Activated CD4-positive, alpha-beta T cell treated with anti-CD3 and anti-CD28 coated beads, Interleukin-2, amount 10 ng/mL, durations not matched to agents 24 days and 14 days (primary cell): Measurements from ENCODE around the gene SHROOM2. TPM values are rescaled to one million over a fixed set of nuclear protein-coding genes. Genes with fewer than 3 reads are reported as not detected.
"Not testable (repeated sequence)": the region's sequence is repeated elsewhere in the genome, so short reads cannot be mapped to it uniquely, and the experiment has no call there.

Experiments used
- DNase-seq: peaks from one replicate; pipeline ENCODE4 v3.0.0; 2022
- H3K27ac Mint-ChIP-seq: one replicate; pipeline ENCODE4 v1.8.0; 2022; ENCODE audit warnings: mild to moderate bottlenecking, mixed read lengths
- H3K27me3 Mint-ChIP-seq: one replicate; pipeline ENCODE4 v1.8.0; 2022; ENCODE audit warnings: mixed read lengths
- H3K36me3 Mint-ChIP-seq: one replicate; pipeline ENCODE4 v1.8.0; 2022; ENCODE audit warnings: low read depth, mild to moderate bottlenecking, mixed read lengths
- H3K4me1 Mint-ChIP-seq: one replicate; pipeline ENCODE4 v1.8.0; 2021; ENCODE audit warnings: mixed read lengths
- H3K4me3 Mint-ChIP-seq: one replicate; pipeline ENCODE4 v1.8.0; 2022; ENCODE audit warnings: mild to moderate bottlenecking, moderate library complexity, mixed read lengths
- H3K9me3 Mint-ChIP-seq: one replicate; pipeline ENCODE4 v1.8.0; 2021; ENCODE audit warnings: mixed read lengths
- intact Hi-C: fragments of 100-400 bp; cut with micrococcal nuclease; formaldehyde crosslinking; loops from one replicate; pipeline ENCODE4 v1.15.1; 2023
- total RNA-seq: library from RNA; stranded (reverse); gene quantifications from 2 replicates; pipeline ENCODE4 v1.2.3, GENCODE V29; 2022

Gene SHROOM2
- total RNA-seq, 1 donor from 2014 or later: not detected

- no peaks in the 10 kb centered on the region for H3K36me3 Mint-ChIP-seq
- no peaks in the 10 kb centered on the region for H3K9me3 Mint-ChIP-seq
Measured at GRCh38 chrX:9765072-9765736, 21.0 kb upstream of the SHROOM2 start.

GRCh38 chrX:9765737-9766097 is 20.5 kb upstream of the SHROOM2 start, which contains the start of gene GPR143:
TSS of gene GPR143 (minus strand) at chrX:9765847. CDS start at chrX:9765817, 30 bp downstream.
- Mint-ChIP-seq H3K36me3 (no peaks in the 10 kb centered on the region), H3K9me3 (no peaks in the 10 kb centered on the region)
- intact Hi-C loops: no loop called here

More at GRCh38 chrX:9765072-9765736, 21.0 kb upstream of the SHROOM2 start:
- no peak for DNase-seq
- H3K4me3 Mint-ChIP-seq: no peak overlapping the region
- no peak overlapping the region for H3K27ac Mint-ChIP-seq
- intact Hi-C loops: no loop called here
- peaks cover 2% of the 10 kb centered on the region for H3K4me1 Mint-ChIP-seq
- peaks cover 16% of the 10 kb centered on the region for H3K27me3 Mint-ChIP-seq

GRCh38 chrX:9767375-9767774 is 18.9 kb upstream of the SHROOM2 start:
- H3K36me3 Mint-ChIP-seq: no peaks in the 10 kb centered on the region
- intact Hi-C loops: no loop called here
- H3K27ac Mint-ChIP-seq: no peak overlapping the region
- no peak for DNase-seq
- H3K4me3 Mint-ChIP-seq: no peak overlapping the region
- peaks cover 2% of the 10 kb centered on the region for H3K4me1 Mint-ChIP-seq
- H3K9me3 Mint-ChIP-seq: no peaks in the 10 kb centered on the region
- H3K27me3 Mint-ChIP-seq: peaks cover 16% of the 10 kb centered on the region

More at GRCh38 chrX:9765737-9766097, 20.5 kb upstream of the SHROOM2 start, which contains the start of gene GPR143:
- Mint-ChIP-seq H3K4me1 (peaks cover 2% of the 10 kb centered on the region), H3K27ac (no peak within 1 kb of the TSS), H3K27me3 (peaks cover 16% of the 10 kb centered on the region), H3K4me3 (no peak within 1 kb of the TSS)
- DNase-seq: no peak

GRCh38 chrX:9768321-9768839 is 17.8 kb upstream of the SHROOM2 start:
- H3K36me3 Mint-ChIP-seq, DNase-seq, H3K4me1 Mint-ChIP-seq, H3K9me3 Mint-ChIP-seq, H3K27ac Mint-ChIP-seq, intact Hi-C loops, H3K4me3 Mint-ChIP-seq: not testable (repeated sequence)
- H3K27me3 Mint-ChIP-seq: peaks cover 17% of the 10 kb centered on the region

DNA sequence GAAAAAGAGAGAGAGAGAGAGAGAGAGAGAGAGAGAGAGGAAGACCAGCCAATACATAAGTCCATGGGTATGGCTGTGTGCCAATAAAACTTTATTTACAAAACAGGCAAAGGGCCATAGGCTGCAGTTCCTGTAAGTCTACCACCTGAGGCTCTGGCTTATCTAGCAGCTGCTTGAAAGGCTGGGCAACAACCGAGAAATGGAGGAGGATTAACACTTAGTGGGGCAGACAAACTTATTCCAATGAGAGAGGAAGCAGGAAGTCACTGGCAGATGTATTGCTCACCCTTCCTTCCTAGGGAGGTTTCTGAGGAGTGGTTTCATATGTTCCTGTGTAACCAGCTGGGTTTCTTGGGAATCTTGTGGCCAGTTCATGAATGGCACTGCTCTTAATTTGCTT is 15.9 kb upstream of the SHROOM2 start:
- Mint-ChIP-seq H3K4me3 (no peak overlapping the region), H3K27ac (no peak overlapping the region), H3K27me3 (peaks cover 16% of the 10 kb centered on the region), H3K36me3 (no peaks in the 10 kb centered on the region), H3K9me3 (no peaks in the 10 kb centered on the region), H3K4me1 (peaks cover 2% of the 10 kb centered on the region)
- DNase-seq: no peak
- intact Hi-C loops: no loop called here

DNA sequence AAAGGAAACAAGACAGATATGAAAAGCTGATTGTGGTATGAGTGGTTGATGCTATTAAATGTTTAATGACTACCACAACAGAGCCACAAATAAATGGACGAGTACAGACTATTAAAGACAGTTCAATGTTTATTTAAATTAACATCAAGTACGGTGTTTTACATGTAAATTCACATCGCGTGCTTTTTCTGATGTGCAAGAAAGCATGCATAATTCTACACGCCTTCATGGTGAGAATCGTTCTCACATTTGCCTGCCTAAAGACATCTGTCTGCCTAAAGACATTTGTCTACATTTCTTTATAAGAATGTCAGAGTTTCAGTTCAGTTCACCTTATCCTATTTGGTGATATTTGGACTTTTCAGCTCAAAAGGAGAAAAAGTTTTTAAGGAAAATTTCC is 13.3 kb upstream of the SHROOM2 start:
- Mint-ChIP-seq H3K4me3 (no peak overlapping the region), H3K36me3 (no peaks in the 10 kb centered on the region)

GRCh38 chrX:9775930-9776329 is 10.3 kb upstream of the SHROOM2 start:
- Mint-ChIP-seq H3K27ac (no peak overlapping the region), H3K27me3 (peaks cover 13% of the 10 kb centered on the region), H3K4me3 (no peak overlapping the region), H3K4me1 (no peaks in the 10 kb centered on the region), H3K9me3 (no peaks in the 10 kb centered on the region), H3K36me3 (no peaks in the 10 kb centered on the region)
- intact Hi-C loops: no loop called here
- no peak for DNase-seq

More for the DNA sequence above, 13.3 kb upstream of the SHROOM2 start:
- no peak for DNase-seq
- Mint-ChIP-seq H3K9me3 (no peaks in the 10 kb centered on the region), H3K4me1 (peaks cover under 1% of the 10 kb centered on the region), H3K27ac (no peak overlapping the region), H3K27me3 (peaks cover 16% of the 10 kb centered on the region)
- intact Hi-C loops: no loop called here

GRCh38 chrX:9781941-9782340 is 4.3 kb upstream of the SHROOM2 start:
- Mint-ChIP-seq H3K27ac (no peak overlapping the region), H3K9me3 (no peaks in the 10 kb centered on the region), H3K4me3 (no peak overlapping the region), H3K4me1 (no peaks in the 10 kb centered on the region), H3K27me3 (peaks cover 17% of the 10 kb centered on the region), H3K36me3 (no peaks in the 10 kb centered on the region)
- DNase-seq: no peak
- intact Hi-C loops: no loop called here

- DNase-seq: no peak
- intact Hi-C loops: no loop called here
- no peak overlapping the region for H3K27ac Mint-ChIP-seq
- H3K4me1 Mint-ChIP-seq: no peaks in the 10 kb centered on the region
- no peak overlapping the region for H3K4me3 Mint-ChIP-seq
- no peaks in the 10 kb centered on the region for H3K36me3 Mint-ChIP-seq
- no peaks in the 10 kb centered on the region for H3K9me3 Mint-ChIP-seq
- H3K27me3 Mint-ChIP-seq: peaks cover 31% of the 10 kb centered on the region
Measured at GRCh38 chrX:9784332-9784731, 1.9 kb upstream of the SHROOM2 start.

DNA sequence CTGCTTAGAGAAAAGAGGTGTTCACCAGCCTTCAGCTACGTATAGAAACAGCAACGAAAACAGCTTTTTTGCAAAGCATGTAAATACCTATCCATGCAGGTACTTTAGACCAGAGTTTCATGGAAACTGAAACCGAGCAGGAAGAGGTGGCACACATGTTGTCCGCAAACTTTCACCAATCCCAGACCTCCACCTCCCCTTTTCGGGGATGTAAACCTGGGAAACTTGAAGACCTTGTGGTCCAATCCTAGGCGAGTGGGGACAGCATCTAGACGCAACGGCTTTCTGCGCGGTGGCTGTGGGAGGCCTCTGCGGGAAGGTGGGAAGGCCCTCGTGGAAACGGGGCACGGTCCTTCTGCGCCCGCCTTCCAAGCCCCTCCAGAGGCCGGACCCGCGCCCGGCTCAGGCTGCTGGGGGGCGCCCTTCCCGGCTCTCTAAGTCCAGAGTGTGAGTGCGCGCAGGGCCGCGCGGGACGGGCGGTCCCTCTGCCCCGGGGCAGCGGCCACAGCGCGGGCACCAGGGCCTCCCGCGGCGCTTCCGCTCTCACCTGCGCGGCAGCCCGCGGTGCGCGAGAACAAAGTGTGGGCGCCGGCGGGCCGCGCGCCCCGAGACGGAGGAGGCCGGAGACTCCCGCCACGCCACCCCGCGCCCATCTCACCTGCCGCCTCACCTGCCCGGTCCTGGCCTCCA is 830 bp upstream of the SHROOM2 start:
- intact Hi-C loops: no loop called here
- H3K9me3 Mint-ChIP-seq: no peaks in the 10 kb centered on the region
- DNase-seq: no peak
- H3K27me3 Mint-ChIP-seq: peaks cover 31% of the 10 kb centered on the region
- H3K4me1 Mint-ChIP-seq: no peaks in the 10 kb centered on the region
- H3K36me3 Mint-ChIP-seq: no peaks in the 10 kb centered on the region
- H3K4me3 Mint-ChIP-seq: no peak overlapping the region
- no peak overlapping the region for H3K27ac Mint-ChIP-seq

- H3K4me3 Mint-ChIP-seq: peak overlapping the region; percentile 32
Measured at GRCh38 chrX:9786798-9787635, 788 bp downstream of the SHROOM2 start.

GRCh38 chrX:9788911-9789310 is 2.7 kb downstream of the SHROOM2 start:
- Mint-ChIP-seq H3K4me3 (no peak overlapping the region), H3K36me3 (no peaks in the 10 kb centered on the region), H3K27me3 (peaks cover 28% of the 10 kb centered on the region), H3K9me3 (no peaks in the 10 kb centered on the region), H3K4me1 (no peaks in the 10 kb centered on the region), H3K27ac (no peak overlapping the region)
- intact Hi-C loops: no loop called here
- no peak for DNase-seq

More at GRCh38 chrX:9786798-9787635, 788 bp downstream of the SHROOM2 start:
- no peak overlapping the region for H3K27ac Mint-ChIP-seq
- H3K9me3 Mint-ChIP-seq: no peaks in the 10 kb centered on the region
- H3K4me1 Mint-ChIP-seq: no peaks in the 10 kb centered on the region
- no peak for DNase-seq
- H3K36me3 Mint-ChIP-seq: no peaks in the 10 kb centered on the region
- intact Hi-C loops: no loop called here
- peaks cover 31% of the 10 kb centered on the region for H3K27me3 Mint-ChIP-seq

- no peaks in the 10 kb centered on the region for H3K36me3 Mint-ChIP-seq
- H3K4me1 Mint-ChIP-seq: no peaks in the 10 kb centered on the region
- no peak for DNase-seq
- intact Hi-C loops: no loop called here
- no peak overlapping the region for H3K27ac Mint-ChIP-seq
- H3K27me3 Mint-ChIP-seq: peaks cover 22% of the 10 kb centered on the region
- no peak overlapping the region for H3K4me3 Mint-ChIP-seq
- H3K9me3 Mint-ChIP-seq: no peaks in the 10 kb centered on the region
Measured at GRCh38 chrX:9789555-9789954, 3.3 kb downstream of the SHROOM2 start.

DNA sequence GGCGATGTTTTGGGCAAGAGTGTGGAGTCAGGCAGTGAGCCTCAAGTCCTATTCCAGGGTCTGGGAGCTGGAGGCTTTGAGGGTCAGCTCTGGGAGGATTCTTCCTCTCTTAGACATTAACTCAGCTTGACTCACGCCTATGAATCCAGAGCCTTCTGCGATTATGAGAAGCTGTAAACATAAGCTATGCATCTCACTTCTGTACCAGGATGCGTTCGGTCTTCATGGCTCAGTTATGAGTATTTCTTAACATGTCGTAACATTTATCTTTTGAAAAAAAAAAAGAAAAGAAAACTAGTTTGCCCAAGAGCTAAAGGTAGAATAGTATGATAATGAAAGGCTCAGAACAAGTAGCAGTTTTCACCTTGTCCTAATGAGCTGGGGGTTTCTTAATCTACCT is 4.6 kb downstream of the SHROOM2 start:
- Mint-ChIP-seq H3K9me3 (no peaks in the 10 kb centered on the region), H3K36me3 (no peaks in the 10 kb centered on the region), H3K4me1 (no peaks in the 10 kb centered on the region), H3K27ac (no peak overlapping the region), H3K4me3 (no peak overlapping the region), H3K27me3 (peaks cover 15% of the 10 kb centered on the region)
- DNase-seq: no peak
- intact Hi-C loops: no loop called here
